Heart left ventricle (tissue), 13 donors: ENCODE data around the gene MLH3.
"Not testable (repeated sequence)": the region's sequence is repeated elsewhere in the genome, so short reads cannot be mapped to it uniquely, and the experiment has no call there.

Source experiments
- CTCF ChIP-seq, 12 donors: fragments of 200-600 bp; sonication (generic) in 4 of 12; IDR thresholded peaks; one replicate each; pipeline versions ENCODE4 v1.5.0 to v1.8.0; 2018 to 2022; ENCODE audit warnings: antibody characterized with exemption in 12 of 12, mild to moderate bottlenecking in 5 of 12
- POLR2A ChIP-seq, 2 donors: fragments of 450-650 bp; IDR thresholded peaks; one replicate each; pipeline ENCODE4 v1.6.1; 2017; ENCODE audit warnings: antibody characterized with exemption in 2 of 2, mild to moderate bottlenecking in 2 of 2, moderate library complexity in 2 of 2
- donor health status: ischemic (EF 13 %, LVEDD 7.1; RV severe dilation, severe dysfunction).
- donor health status: DM: no; HTN: yes; CAD: no.
- donor health status: DM: no; HTN: no; CAD: no.
- donor health status: ischemic (EF 25% LVEDD 6.9; RV normal size, moderate dysfunction).
- donor health status: ischemic (EF 25% LVEDD 5.7; RV mildly dilated, moderate dysfunction).
- donor health status: ischemic (EF 35%, LVEDD 5.7; RV mildly dilated, moderate dysfunction).
- donor health status: nonischemic (EF 11% LVEDD 7.7; RV severe dilation, severe dysfunction).
- donor health status: DM: yes; HTN: yes; CAD: no.
- donor health status: PGD.
- donor health status: ischemic (EF 29% LVEDD 5.4; RV normal size, mild dysfunction).
- donor health status: nonischemic (EF 23%, LVEDD 6.1; RV moderate dilation, normal function).

- not testable (repeated sequence) for TF ChIP-seq CTCF, POLR2A (IDR thresholded peaks at IDR 0.05)
Measured at GRCh38 chr14:74995781-74996180, 55.5 kb downstream of the MLH3 start.
